Central memory CD4-positive, alpha-beta T cell (primary cell): ENCODE measurements around the gene RASAL1.
"Not testable (repeated sequence)": the region's sequence is repeated elsewhere in the genome, so short reads cannot be mapped to it uniquely, and the experiment has no call there.

Experiments used
- DNase-seq: peaks from one replicate; pipeline ENCODE4 v3.0.0; 2022

RASAL1 gene

DNA sequence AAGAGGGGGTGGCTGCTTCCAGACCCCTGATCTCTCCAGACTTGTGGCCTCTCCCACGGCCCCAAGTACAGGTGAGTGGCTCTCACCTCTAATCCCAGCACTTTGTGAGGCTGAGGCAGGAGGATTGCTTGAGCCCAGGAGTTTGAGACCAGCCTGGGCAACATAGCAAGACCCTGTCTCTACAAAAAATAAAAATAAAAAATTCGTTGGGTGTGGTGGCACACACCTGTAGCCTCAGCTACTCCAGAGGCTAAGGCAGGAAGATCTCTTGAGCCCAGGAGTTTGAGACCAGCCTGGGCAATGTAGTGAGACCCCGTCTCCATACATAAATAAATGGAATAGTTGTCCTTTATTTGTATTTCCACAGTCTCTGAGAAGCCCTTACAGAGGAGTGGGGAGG lies 6.2 kb upstream of the RASAL1 start:
- DNase-seq, result not testable (repeated sequence)

DNA sequence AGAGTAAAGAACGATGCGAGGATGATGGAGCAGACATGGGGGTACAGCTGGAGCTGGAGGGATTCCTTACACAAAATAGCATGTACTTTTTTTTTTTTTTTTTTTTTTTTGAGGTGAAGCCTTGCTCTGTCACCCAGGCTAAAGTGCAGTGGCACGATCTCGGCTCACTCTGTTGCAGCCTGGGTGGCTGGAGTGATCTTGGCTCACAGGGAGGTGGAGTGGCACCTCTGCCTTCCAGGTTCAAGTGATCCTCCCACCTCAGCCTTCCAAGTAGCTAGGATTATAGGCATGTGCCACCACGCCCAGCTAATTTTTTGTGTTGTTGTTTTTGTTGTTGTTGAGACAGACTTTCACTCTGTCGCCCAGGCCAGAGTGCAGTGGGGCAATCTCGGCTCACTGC lies 5.1 kb upstream of the RASAL1 start:
- no peak for DNase-seq

DNA sequence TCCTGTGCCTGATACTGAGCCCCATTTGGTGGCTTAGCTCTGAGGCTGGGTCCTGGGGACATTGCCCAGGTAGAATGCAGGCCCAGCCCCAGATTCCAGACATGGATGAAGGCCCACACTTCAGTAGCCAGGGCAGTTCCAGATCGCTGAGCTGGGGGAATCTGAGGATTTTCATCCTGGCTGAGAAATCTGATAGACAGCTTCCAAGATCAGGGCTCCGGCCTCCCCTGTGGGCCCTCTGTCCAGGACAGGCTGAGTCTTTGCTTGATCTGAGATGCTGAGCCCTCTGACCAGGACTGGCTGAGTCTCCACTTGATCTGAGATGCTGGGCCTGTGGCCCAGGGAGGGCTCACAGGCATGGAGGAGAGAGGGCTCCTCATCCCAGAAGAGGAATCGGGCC lies 3.3 kb upstream of the RASAL1 start:
- DNase-seq, result no peak

DNA sequence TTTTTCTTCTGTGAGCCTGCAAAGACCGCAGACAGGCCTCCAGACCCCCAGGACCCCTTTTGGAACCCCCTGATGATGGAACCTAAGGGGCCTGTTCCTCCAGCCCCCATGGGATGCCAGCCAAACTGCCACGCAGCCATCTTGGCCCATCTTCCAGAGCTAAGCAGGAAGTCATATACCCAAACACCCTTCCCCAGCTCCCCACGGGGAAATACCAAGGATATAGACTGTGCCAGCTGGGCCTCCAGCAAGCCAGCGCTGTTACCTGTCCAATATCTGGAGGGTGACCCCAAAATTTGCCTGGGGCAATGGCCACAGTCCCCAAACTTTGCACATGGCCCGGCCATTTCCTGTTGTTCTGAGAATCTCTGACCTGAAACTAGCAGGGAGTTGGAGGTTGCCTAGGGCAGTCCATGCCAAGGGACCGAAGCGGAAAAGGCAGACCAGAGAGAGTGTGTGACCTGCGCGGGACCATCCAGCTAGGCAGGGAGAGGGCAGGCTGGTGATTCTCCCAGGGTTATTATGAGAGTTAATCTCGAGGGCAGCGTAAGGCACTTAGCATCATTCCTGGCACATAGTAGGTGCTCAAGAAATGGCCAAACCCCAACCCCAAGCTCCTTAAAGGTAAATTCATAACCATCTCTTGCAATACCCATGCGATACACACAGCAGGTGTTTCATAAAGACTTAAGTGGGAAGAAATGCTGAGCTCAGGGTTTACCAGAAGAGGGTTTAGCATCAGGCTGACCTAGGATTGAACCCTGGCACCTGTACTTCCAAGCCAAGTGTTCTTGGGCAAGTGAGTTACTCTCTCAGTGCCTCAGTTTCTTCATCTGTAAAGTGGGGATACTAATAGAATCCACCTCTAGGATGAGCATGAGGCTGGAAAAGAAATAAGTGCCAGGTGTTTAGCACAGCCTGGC lies 2.6 kb upstream of the RASAL1 start:
- DNase-seq, result no peak

DNA sequence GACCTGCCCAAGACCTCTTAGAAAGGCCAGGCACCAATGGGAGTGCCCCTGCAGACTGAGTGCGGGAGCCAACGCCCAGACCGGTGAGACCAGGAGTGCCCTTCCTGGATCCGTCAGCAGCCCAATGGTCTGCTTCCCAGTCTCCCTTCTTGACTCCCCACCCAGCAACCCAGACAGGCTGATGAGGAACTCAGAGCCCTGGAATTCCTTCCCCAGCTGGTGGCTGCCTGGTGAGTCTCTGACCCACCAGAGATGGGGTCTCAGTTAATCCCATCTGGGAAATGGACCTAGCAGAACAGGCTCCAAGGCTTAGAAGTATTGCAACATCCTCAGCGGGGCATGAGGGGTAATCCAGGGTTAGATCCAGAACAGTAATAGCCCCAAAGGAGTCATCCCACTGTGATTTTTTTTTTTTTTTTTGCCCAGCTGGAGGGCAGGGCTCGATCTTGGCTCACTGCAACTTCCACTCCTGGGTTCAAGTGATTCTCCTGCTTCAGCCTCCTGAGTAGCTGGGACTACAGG lies 1.5 kb upstream of the RASAL1 start:
- DNase-seq, result no peak

DNA sequence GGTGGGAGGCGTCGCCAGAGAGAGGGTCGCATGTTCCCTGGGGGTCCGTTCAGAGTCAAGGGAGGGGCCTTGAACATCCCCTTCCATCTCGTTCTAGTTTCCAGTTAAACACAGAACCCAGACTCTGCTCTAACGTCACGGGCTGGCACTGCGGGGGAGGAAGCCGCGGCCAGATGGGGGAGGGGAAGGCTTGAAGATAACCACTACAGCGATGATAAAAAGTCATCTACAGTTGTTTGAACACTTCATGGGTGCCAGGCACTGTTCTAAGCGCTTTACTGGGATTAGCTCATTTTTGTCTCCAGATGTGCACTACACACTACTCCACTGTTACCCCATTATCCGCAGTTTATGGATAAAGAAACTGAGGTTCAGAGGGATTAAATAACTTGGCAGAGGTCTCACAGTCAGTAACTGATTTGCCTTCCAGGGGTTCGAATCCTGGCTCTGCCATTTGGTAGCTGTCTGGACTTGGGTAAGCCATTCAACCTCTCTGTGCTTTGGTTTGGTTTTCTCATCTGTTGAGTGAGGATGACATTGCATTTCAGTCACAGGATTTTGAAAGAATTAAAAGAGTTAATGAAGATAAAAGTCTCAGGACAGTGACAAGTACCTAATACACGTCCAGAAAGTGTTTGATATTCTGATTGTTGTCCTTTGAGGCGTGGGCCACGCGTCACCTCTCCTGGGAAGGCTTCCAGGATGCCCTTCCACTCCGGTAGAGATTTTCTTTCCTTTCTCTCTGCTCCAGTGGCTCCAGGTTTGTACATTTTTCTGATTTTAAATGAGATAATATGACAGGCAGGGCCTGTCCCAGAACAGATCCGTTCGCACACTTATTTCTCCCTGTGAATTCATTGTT lies 798 bp upstream of the RASAL1 start:
- peak; percentile 51 for DNase-seq

DNA sequence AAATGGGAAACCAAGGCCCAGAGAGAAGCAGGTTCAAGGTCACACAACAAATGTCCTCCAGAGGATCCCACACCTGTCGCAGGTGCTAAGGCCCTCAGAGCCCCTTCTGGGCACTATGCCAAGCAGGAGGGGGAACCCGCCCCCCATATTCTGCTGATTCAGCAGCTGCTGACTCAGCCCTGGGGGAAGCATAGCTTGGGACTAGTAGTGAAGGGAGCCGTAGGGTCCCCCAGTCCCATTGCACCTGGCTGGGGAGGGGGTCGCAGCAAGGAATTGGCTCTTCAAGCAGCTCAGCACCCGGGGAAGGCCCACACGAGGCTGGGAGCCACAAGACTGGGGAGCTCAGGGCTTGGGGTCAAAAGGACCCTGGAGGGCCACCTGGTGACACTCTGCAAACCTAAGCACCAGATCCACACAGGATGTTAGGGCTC lies 1.0 kb downstream of the RASAL1 start:
- DNase-seq, result no peak

DNA sequence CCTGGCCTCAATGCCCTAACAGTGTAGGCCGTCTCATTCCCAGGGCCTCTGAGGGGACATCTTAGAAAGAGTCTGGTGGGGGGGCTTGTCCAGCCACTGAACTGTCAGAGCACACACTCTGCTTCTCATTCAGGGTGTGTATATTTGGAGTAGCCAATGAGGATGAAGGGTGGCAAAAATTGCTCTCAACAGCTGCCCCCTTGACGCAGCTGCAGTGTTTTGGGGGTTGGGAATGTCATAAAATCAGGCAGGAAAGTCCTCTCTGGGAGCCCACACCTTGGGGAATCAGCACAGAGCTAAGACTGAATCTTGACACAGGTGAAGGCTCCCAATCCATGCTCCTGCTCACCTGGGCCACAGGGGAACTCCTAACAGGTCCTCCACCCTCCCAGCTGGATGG lies 1.5 kb downstream of the RASAL1 start:
- DNase-seq, result no peak

DNA sequence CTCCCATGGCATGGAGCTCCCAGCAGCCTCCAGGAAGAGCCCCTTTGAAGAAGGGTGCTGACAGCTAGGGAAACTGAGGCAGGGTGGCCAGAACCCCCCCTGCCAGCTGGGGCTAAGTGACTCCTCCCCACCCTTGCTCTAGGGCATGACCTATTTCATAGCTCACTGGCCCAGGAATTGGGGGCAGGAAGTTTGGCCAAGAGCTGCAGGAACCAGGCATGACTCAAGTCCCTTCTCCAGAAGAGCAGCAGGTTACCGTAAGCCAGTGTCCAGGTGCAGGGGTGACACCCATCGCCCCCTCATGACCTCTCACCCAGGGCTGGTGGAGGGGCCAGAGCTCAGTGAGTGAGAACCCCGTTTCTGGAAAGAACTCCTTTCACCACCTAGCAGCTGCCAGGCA lies 1.9 kb downstream of the RASAL1 start:
- no peak for DNase-seq

DNA sequence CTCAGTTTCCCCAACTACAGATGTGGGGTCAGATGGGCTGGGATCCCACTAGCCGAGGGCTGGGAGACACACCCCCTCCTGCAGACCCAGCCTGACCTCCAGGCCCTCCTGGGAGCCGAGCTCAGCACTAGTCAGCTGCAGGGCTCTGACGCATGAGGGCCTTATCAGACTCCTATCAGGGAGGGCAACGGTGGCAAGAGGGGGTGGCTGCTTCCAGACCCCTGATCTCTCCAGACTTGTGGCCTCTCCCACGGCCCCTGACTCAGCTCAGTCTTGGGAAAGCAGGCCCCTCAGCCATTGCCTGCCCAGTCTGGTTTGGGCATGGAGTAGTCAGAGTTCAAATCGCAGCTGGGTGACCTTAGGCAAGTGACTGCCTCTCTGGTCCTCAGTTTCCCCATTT lies 2.5 kb downstream of the RASAL1 start:
- DNase-seq, result no peak

DNA sequence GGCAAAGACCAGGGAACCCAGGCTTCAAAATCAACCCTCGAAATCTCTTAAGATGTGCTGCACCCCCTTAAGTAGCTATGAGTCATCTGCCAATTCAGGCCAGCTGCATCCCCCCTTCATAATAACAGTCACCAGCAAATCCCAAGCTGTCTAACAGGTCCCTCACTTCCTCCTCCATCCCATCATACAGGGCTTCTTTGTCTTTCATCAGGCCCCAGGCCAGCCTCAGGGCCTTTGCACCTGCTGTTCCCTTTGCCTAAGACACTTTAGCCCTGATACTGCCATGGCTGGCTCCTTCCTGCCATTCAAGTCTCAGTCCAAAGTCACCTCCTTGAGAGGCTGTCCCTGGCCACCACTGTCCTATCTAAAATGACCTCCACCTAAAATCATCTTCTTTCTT lies 4.0 kb downstream of the RASAL1 start:
- no peak for DNase-seq

DNA sequence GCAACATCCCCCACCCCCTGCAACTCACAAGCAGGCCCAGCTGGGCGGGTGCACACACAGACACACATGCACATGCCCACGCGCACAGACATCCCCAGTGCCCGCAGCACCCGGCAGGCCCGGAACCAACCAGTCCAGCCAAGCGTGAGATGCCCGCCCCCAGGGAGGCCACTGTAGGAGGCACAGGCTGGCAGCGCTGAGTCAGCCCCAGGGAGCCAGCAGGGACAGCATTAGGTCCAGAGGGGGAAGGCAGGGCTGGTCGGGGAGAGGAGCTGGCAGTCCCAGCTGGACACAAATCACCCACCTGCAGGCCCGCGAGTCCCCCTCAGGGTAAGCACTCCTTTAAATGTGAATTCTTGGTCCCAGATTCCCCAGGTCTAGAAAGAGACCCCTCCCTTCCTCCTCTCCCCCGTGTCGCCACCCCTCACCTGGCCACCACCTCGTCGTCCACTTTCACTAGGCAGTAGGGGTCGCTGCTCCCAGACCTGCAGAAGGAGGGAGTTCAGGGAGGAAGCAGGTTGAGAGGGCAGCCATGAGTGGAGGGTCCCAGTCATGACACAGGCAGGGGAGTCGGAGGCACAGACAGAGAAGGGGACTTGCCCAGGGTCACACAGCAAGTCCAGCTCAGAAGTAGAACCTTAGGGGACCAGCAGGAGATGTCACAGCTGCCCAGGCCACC lies 5.0 kb downstream of the RASAL1 start:
- no peak for DNase-seq

DNA sequence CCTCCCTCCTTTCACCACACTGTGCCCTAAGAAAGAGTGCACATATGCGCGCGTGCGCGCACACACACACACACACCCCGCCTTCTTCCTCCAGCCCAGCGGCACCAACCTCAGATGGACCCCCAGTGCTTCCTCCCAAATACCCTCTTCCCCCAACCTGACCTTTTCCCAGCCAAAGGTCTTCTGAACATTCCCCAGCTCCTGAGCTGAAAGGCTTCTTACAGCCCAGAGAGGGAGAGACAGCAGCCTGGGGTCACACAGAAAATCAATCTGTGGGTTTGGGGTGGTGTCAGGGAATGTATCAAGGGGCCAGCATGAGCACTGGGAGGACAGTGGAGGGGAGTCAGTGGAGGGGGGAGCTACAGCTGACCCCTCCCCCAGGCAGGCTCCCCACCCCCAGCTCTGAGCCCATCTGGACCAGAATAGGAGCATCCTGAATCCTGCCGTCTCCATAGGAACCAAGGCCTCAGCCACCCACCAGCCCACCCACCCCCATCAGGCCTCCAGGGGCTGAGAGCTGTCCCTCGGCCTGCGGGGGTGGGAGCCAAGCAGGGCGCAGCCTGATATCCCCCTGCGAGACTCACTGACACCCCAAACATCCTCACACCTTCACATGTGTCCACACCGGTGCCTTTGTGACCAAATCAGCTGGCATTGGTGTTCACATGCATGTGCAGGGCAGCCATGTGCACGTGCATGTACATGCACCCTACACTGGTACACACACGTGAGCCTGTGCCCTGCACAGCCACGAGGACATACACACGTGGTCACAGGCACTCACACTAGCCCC lies 5.7 kb downstream of the RASAL1 start:
- no peak for DNase-seq

DNA sequence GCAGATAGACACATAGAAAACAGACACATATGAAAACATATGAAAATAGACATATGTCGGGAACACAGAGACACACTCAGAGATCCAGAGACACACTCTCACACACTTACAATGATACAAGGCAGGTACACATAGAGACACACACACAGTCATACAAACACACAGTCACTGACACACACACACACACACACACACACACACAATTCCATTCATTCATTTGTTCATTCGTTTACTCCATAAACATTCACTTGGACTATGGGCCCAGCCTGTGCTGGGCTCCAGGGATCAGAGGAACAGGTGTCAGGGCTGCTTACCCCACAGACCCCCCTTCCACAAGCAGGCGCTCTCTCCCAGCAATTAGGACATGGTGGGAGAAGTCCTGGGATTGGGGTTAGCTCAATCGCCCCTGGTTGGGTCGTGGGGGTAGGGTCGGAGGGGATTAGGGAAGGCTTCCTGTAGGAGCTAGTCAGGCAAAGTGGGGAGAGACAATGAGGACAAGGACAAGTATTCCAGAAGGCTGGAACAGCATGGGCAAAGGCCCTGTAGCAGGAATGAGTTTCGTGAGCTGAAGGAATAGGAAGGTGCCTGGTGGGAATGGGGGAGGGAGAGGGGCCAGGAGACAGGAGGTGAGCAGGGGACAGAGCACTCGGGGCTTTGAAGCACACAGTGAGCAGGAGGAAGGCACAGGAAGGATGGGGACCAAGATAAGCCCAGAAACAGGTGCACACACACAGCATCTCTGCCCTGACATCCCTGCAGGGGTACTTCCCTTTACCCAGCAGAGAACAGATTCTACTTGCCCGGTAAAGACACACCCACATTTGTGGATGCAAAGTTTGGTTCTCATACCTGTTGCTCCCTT lies 6.5 kb downstream of the RASAL1 start:
- no peak for DNase-seq

DNA sequence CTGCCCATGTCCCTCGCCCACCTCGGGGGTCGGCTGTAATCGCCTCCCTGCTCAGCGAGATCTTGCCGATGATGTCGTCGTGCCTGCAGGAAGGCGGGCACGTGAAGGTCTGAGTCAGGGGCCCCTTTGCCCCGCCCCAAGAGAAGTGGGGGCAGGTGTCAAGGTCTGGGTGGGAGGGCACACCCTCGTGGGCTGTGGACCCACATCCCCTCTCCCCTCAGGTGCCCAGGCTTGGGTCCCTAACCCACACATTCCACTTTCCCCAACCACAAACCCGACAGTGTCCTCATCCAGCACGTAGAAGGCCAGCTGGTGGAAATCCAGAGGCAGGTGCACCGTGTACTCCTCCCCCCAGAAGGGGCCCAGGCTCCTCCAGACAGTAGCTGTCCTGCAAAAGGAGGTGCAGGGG lies 7.8 kb downstream of the RASAL1 start:
- DNase-seq, result no peak

DNA sequence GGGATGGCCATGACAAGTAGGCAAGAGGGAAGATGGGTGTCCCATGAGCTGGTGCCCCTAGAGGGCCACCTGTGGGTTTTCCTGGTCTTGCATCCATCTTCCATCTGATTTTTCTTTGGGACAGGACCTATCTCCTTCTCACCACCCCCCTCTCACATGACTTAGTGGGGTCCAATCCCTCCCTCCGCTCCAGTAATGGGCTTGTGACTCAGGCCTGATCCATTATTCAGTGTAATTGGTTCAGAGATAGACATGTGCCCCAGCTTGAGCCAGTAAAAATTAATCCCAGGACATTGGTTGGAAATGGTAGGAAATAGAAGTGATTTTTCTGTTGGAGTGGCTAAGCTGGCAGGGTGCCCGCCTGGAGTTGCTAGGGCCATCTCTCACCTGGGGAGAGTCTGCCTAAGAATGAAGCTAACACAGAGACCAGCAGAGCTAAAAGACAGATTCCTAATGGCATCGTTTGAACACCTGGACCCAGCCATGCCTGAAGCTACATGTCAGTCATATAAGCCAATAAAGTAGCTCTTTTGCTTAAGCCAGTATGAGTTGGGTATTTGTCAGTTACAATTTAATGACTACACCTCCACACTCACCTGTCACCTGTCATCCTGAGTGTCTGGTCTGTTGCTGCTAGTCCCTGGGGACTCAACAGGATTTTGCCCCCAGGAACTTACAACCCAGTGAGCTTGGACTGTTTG lies 14.7 kb downstream of the RASAL1 start:
- DNase-seq, result no peak

DNA sequence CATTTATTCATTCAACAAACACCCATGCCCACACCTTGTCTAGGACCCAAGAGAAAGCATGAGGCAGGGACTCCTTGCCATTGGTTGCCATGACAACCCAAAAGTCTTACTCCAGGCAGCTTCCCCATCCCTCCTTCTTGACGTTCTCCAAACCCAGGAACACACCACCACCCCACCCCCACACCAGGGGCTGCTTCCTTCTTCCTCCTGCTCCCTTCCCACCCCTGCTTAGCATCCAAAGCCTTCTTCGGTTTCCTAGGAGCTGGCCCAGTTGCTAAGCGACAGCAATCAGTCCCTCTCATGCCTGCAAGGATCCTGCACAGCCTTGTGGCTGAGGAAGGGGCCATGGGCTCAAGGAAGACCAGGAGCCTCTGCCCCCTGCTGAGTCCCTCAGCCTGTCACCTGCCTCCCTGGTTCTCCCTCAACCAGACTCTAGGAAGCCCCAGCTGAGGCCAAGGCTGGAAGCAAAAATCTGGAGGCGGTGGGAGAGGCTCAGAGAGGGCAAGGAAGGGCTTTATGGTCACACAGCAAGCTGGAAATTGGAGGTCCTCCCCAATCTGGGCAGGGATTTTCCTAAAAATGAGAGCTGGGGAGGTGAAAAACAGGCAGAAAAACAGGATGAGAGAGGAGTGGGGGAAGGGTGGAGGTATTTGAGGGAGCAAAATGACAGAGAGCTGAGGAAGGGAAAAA lies 15.4 kb downstream of the RASAL1 start:
- DNase-seq, result no peak

DNA sequence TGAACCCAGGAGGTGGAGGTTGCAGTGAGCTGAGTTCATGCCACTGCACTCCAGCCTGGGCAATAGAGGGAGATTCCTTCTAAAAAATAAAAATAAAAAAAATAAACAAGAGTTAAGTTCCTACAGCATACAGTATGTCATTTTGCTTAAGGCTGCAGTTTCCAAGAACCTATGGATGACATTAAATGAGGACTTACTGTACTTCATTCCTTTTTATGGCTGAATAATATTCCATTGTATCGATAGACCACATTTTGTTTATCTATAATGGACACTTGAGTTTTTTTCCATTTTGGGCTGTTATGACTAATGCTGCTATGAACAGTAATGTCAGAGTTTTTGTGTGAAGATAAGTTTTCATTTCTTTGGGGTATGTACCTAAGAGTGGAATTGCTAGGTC lies 17.4 kb downstream of the RASAL1 start:
- DNase-seq, result no peak

DNA sequence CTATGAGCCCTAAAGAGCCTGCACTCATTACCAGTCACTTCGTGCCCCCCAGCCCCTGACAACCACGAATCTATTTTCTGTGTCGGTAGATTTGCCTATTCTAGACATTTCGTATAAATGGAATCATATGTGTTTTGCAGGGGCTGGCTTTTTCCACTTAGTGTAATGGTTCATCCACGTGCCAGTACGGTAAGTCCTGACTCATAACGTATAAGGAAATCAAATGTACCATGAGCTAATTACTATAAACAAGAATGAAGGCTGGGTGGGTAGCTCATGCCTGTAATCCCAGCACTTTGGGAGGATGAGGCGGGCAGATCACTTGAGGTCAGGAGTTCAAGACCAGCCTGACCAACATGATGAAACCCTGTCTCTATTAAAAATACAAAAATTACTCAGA lies 17.9 kb downstream of the RASAL1 start:
- DNase-seq, result not testable (repeated sequence)

DNA sequence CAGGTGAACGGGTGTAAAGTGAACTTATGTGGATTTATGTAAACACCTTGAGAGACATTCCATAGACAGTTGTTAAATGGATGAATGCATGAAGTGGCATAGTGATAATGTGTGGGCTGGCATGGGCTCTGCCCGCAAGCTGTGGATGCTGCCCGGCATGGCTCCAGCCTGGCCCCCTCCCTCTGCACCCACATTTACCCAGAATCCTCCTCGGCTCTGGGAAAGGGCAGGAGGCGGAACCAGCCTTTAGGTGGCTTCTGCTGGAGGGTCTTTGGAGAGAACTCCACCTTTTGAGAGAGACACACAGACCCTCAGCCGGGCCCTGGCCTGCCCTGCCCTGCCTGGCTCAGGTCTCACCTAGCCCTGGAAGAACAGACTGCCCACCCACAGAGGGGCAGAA lies 18.7 kb downstream of the RASAL1 start:
- DNase-seq, result no peak
